Hepatocyte (in vitro differentiated cells): ENCODE measurements around the gene DHRS12. TPM values are rescaled to one million over a fixed set of nuclear protein-coding genes. Genes with fewer than 3 reads are reported as not detected.

Experiments
- DNase-seq: peaks from one replicate; pipeline ENCODE4 v3.0.0-alpha.2; 2016; ENCODE audit warnings: low spot score
- H2AFZ ChIP-seq: fragments of 200-600 bp; sonication (generic); 2 replicates; pipeline ENCODE4 v1.6.0; 2016; ENCODE audit warnings: antibody characterized with exemption, mild to moderate bottlenecking
- H3K27ac ChIP-seq: fragments of 200-600 bp; sonication (generic); 2 replicates; pipeline ENCODE4 v1.5.1; 2016; ENCODE audit warnings: mild to moderate bottlenecking
- H3K27me3 ChIP-seq: fragments of 200-600 bp; sonication (generic); 2 replicates; pipeline ENCODE4 v1.6.1; 2016
- H3K36me3 ChIP-seq: fragments of 200-600 bp; sonication (generic); replicated peaks from 2 replicates; pipeline ENCODE4 v1.5.1; 2016; ENCODE audit warnings: low read depth; ENCODE audit not compliant: insufficient read depth
- H3K4me1 ChIP-seq: fragments of 200-600 bp; sonication (generic); 2 replicates; pipeline ENCODE4 v1.5.1; 2016; ENCODE audit warnings: mild to moderate bottlenecking, moderate library complexity; ENCODE audit not compliant: insufficient read depth
- H3K4me2 ChIP-seq: fragments of 200-600 bp; sonication (generic); 2 replicates; pipeline ENCODE4 v1.6.0; 2016
- H3K4me3 ChIP-seq: fragments of 200-600 bp; sonication (generic); 2 replicates; pipeline ENCODE4 v1.5.1; 2016; ENCODE audit warnings: mild to moderate bottlenecking
- H3K79me2 ChIP-seq: fragments of 200-600 bp; sonication (generic); 2 replicates; pipeline ENCODE4 v1.6.0; 2017; ENCODE audit warnings: mild to moderate bottlenecking
- H3K9me2 ChIP-seq: fragments of 200-600 bp; sonication (generic); replicated peaks from 2 replicates; pipeline ENCODE4 v1.6.0; 2017; ENCODE audit warnings: mild to moderate bottlenecking; ENCODE audit not compliant: insufficient read depth
- H3K9me3 ChIP-seq: fragments of 200-600 bp; sonication (generic); 2 replicates; pipeline ENCODE4 v1.5.1; 2016; ENCODE audit warnings: low read depth, mild to moderate bottlenecking
- H4K20me1 ChIP-seq: fragments of 200-600 bp; sonication (generic); 2 replicates; pipeline ENCODE4 v1.6.0; 2016; ENCODE audit warnings: mild to moderate bottlenecking; ENCODE audit not compliant: insufficient read depth, poor library complexity, severe bottlenecking
- EZH2 ChIP-seq: fragments of 200-600 bp; sonication (generic); IDR thresholded peaks from 2 replicates; pipeline ENCODE4 v1.6.1; 2016; ENCODE audit warnings: antibody characterized with exemption, mild to moderate bottlenecking, borderline replicate concordance
- EZH2phosphoT487 ChIP-seq: fragments of 200-600 bp; sonication (generic); IDR thresholded peaks from one replicate; pipeline ENCODE4 v1.6.1; 2018; ENCODE audit warnings: antibody characterized with exemption, mild to moderate bottlenecking, low read depth, moderate library complexity; ENCODE audit not compliant: unreplicated experiment, severe bottlenecking
- WGBS: methylation state at CpG from one replicate; pipeline ENCODE4 v1.1.6; 2016; ENCODE audit warnings: low lambda C conversion rate; ENCODE audit errors: missing lambda C conversion rate; 5-methylcytosine and 5-hydroxymethylcytosine counted together
- polyA plus RNA-seq: library from polyadenylated mRNA; unstranded; fragments of >200 nt; fragmentation: Nextera tagmentation; extraction: Ambion mirVana; gene quantifications from 2 replicates; pipeline ENCODE4 v1.2.1, GENCODE V29; 2016
- total RNA-seq: library from RNA; depleted of rRNA; stranded (reverse); fragments of >200 nt; gene quantifications from 2 replicates; pipeline ENCODE4 v1.2.3, GENCODE V29; 2014
- TF ChIP-seq, protein P1 (sequence below): fragments of 200-600 bp; sonication (generic); IDR thresholded peaks from 2 replicates; pipeline ENCODE4 v1.5.1; 2016; ENCODE audit warnings: antibody characterized with exemption, mild to moderate bottlenecking; ENCODE audit not compliant: poor library complexity

DHRS12 gene
- total and polyA plus RNA-seq, 2 experiments from 2014 or later: 4.6 to 13.5 TPM

DNA sequence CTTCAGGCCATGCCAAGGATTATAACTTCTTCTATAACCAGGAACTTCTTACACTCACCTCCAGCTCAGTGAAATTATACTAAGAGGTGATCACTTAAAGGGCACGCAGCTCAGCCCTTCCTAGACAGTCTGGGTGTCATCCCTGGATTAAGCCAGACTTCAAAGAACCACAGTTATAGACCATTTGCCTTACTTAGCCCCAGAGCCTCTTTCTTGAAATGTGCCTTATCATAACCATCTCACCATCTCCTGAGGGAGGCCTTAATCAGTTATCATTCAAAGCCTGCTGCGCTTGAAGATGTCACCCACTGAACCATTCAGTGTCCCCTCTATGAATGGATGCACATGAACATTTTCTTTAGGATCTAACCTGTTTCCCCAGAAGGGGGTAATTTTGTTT is 10.1 kb upstream of the DHRS12 start:
- WGBS: 98% methylated on average over 2 of the region's 2 CpGs
- no peaks in the 10 kb centered on the region for H3K36me3 ChIP-seq
- no peaks in the 10 kb centered on the region for H4K20me1 ChIP-seq
- H3K4me1 ChIP-seq: no peaks in the 10 kb centered on the region
- no peak overlapping the region for H2AFZ ChIP-seq
- no peak overlapping the region for H3K27ac ChIP-seq
- H3K4me2 ChIP-seq: no peak overlapping the region
- H3K9me3 ChIP-seq: no peaks in the 10 kb centered on the region
- no peaks in the 10 kb centered on the region for H3K9me2 ChIP-seq
- no peak overlapping the region for H3K4me3 ChIP-seq
- TF ChIP-seq EZH2 (no peak), EZH2phosphoT487 (no peak)
- TF ChIP-seq, protein P1, sequence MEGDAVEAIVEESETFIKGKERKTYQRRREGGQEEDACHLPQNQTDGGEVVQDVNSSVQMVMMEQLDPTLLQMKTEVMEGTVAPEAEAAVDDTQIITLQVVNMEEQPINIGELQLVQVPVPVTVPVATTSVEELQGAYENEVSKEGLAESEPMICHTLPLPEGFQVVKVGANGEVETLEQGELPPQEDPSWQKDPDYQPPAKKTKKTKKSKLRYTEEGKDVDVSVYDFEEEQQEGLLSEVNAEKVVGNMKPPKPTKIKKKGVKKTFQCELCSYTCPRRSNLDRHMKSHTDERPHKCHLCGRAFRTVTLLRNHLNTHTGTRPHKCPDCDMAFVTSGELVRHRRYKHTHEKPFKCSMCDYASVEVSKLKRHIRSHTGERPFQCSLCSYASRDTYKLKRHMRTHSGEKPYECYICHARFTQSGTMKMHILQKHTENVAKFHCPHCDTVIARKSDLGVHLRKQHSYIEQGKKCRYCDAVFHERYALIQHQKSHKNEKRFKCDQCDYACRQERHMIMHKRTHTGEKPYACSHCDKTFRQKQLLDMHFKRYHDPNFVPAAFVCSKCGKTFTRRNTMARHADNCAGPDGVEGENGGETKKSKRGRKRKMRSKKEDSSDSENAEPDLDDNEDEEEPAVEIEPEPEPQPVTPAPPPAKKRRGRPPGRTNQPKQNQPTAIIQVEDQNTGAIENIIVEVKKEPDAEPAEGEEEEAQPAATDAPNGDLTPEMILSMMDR: no peak
- H3K79me2 ChIP-seq: no peaks in the 10 kb centered on the region
- H3K27me3 ChIP-seq: no peaks in the 10 kb centered on the region
- no peak for DNase-seq

DNA sequence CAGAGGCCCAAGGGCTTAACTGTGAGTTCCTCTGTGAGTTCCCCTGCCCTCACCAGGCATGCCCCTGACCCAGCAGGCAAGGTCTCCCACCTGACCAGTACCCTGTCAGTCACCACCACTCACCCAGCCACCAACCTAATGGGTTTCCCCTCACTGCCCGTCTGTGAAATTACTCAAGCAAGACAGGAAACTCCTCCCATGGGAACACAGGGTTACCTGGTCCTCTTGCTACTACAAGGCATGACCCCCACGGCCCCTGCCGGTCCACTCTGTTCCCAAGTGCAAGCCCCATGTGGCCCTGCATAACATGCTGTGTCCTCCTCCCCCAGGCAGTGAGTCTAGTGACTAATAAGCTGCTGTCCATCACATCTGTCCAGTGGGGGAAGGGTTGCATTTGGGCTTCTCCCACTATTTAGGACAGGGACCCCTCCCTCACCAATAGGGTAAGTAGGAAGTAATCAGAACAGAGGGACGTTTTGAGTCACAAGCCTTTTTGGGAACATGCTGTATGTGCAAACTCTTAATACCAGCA is 8.0 kb upstream of the DHRS12 start:
- Histone ChIP-seq H3K27ac (no peak overlapping the region), H3K4me2 (no peak overlapping the region), H3K79me2 (no peaks in the 10 kb centered on the region), H3K9me3 (no peaks in the 10 kb centered on the region), H3K4me1 (no peaks in the 10 kb centered on the region), H3K9me2 (no peaks in the 10 kb centered on the region), H3K36me3 (no peaks in the 10 kb centered on the region), H3K4me3 (no peak overlapping the region), H4K20me1 (no peaks in the 10 kb centered on the region), H2AFZ (no peak overlapping the region), H3K27me3 (no peaks in the 10 kb centered on the region)
- DNase-seq: no peak
- TF ChIP-seq EZH2 (no peak), EZH2phosphoT487 (no peak)
- TF ChIP-seq, protein P1: no peak
- WGBS: 72% methylated on average over 4 of the region's 4 CpGs

- TF ChIP-seq EZH2 (no peak), EZH2phosphoT487 (no peak)
- TF ChIP-seq, protein P1: no peak
- Histone ChIP-seq H3K4me3 (no peak overlapping the region), H3K4me1 (no peaks in the 10 kb centered on the region), H2AFZ (no peak overlapping the region), H3K79me2 (no peaks in the 10 kb centered on the region), H3K36me3 (no peaks in the 10 kb centered on the region), H3K9me2 (no peaks in the 10 kb centered on the region), H3K27me3 (no peaks in the 10 kb centered on the region), H3K9me3 (no peaks in the 10 kb centered on the region), H3K27ac (no peak overlapping the region), H4K20me1 (no peaks in the 10 kb centered on the region), H3K4me2 (no peak overlapping the region)
- DNase-seq: no peak
- WGBS: 93% methylated on average over 12 of the region's 12 CpGs
Observed at GRCh38 chr13:51811046-51811445, 7.1 kb upstream of the DHRS12 start.

GRCh38 chr13:51808811-51809210 is 4.8 kb upstream of the DHRS12 start:
- Histone ChIP-seq H3K27me3 (no peaks in the 10 kb centered on the region), H3K9me3 (no peaks in the 10 kb centered on the region), H4K20me1 (no peaks in the 10 kb centered on the region), H2AFZ (no peak overlapping the region), H3K36me3 (no peaks in the 10 kb centered on the region), H3K79me2 (no peaks in the 10 kb centered on the region), H3K9me2 (no peaks in the 10 kb centered on the region), H3K4me3 (no peak overlapping the region), H3K4me1 (peaks cover 3% of the 10 kb centered on the region), H3K27ac (no peak overlapping the region), H3K4me2 (no peak overlapping the region)
- DNase-seq: no peak
- no peak for TF ChIP-seq EZH2phosphoT487
- TF ChIP-seq, protein P1: no peak
- no peak for TF ChIP-seq EZH2
